GM18507 (cell line): ENCODE results near the gene TTC32.
"Not testable (repeated sequence)": the region's sequence is repeated elsewhere in the genome, so short reads cannot be mapped to it uniquely, and the experiment has no call there.

Experiments
- DNase-seq: peaks from one replicate; pipeline ENCODE4 v3.0.0; 2011; ENCODE audit warnings: low read depth; ENCODE audit not compliant: insufficient read length; ENCODE audit errors: extremely low spot score
- FAIRE-seq: peaks from 2 replicates; lab custom pipeline; 2011; peaks lifted over from hg19 to GRCh38; lab: Jason Lieb, UNC

TTC32 gene

GRCh38 chr2:19901442-19902215, at the start of gene TTC32:
Gene TTC32 (minus strand): TSS chr2:19901983. CDS start chr2:19901854, 129 bp downstream.
- peak; percentile 93 for FAIRE-seq
- peak; percentile 91 for DNase-seq

- DNase-seq (no peak), FAIRE-seq (no peak)
Measured at GRCh38 chr2:19949071-19949470, 47.3 kb upstream of the TTC32 start.

GRCh38 chr2:19947184-19947940, 45.6 kb upstream of the TTC32 start:
- DNase-seq = no peak
- no peak for FAIRE-seq

- DNase-seq = no peak
- peak; percentile 33 for FAIRE-seq
Measured at GRCh38 chr2:19944205-19944845, 42.5 kb upstream of the TTC32 start.

- no peak for FAIRE-seq
Measured at GRCh38 chr2:19943189-19943588, 41.4 kb upstream of the TTC32 start.

GRCh38 chr2:19942199-19942598, 40.4 kb upstream of the TTC32 start:
- DNase-seq (no peak), FAIRE-seq (no peak)

More at GRCh38 chr2:19943189-19943588, 41.4 kb upstream of the TTC32 start:
- no peak for DNase-seq

- FAIRE-seq = no peak
- no peak for DNase-seq
Measured at GRCh38 chr2:19937004-19937403, 35.2 kb upstream of the TTC32 start.

- DNase-seq = no peak
- no peak for FAIRE-seq
Measured at GRCh38 chr2:19936203-19936602, 34.4 kb upstream of the TTC32 start.

GRCh38 chr2:19933351-19933981, 31.7 kb upstream of the TTC32 start:
- FAIRE-seq = peak; percentile 75

GRCh38 chr2:19932928-19933327, 31.1 kb upstream of the TTC32 start:
- DNase-seq = no peak

More at GRCh38 chr2:19933351-19933981, 31.7 kb upstream of the TTC32 start:
- DNase-seq = no peak

GRCh38 chr2:19929226-19929625, 27.4 kb upstream of the TTC32 start:
- FAIRE-seq (no peak), DNase-seq (no peak)

More at GRCh38 chr2:19932928-19933327, 31.1 kb upstream of the TTC32 start:
- FAIRE-seq = no peak

- not testable (repeated sequence) for DNase-seq, FAIRE-seq
Measured at GRCh38 chr2:19927816-19928215, 26.0 kb upstream of the TTC32 start.

GRCh38 chr2:19924526-19924925, 22.7 kb upstream of the TTC32 start:
- not testable (repeated sequence) for FAIRE-seq, DNase-seq

- FAIRE-seq, DNase-seq: not testable (repeated sequence)
Measured at GRCh38 chr2:19922188-19922587, 20.4 kb upstream of the TTC32 start.

GRCh38 chr2:19916385-19916950, 14.7 kb upstream of the TTC32 start:
- FAIRE-seq = no peak
- no peak for DNase-seq

GRCh38 chr2:19914266-19914975, 12.6 kb upstream of the TTC32 start:
- DNase-seq (no peak), FAIRE-seq (no peak)

- DNase-seq = no peak
- no peak for FAIRE-seq
Measured at GRCh38 chr2:19911808-19912509, 10.2 kb upstream of the TTC32 start.

GRCh38 chr2:19902216-19902740, 495 bp upstream of the TTC32 start:
- no peak for DNase-seq
- no peak for FAIRE-seq
